ENCODE results near the gene PRPH. TPM values are rescaled to one million over a fixed set of nuclear protein-coding genes. Genes with fewer than 3 reads are reported as not detected.
"Not testable (repeated sequence)": the region's sequence is repeated elsewhere in the genome, so short reads cannot be mapped to it uniquely, and the experiment has no call there.

PRPH gene
- total RNA-seq, 3 donors from 2014 or later (not counting 1 experiment from before 2014, with no cell fraction given), result not detected

GRCh38 chr12:49277466-49277865 lies 17.5 kb upstream of the PRPH start:
- DNase-seq (no peak), ATAC-seq (no peak)
- no peak for TF ChIP-seq CTCF (IDR thresholded peaks at IDR 0.05)
- Mint-ChIP-seq H3K4me3 (no peak overlapping the region), H3K4me1 (no peaks in the 10 kb centered on the region), H3K27me3 (ENCODE audit: low read depth in 2 of 2) (peaks cover 2 to 9% of the 10 kb centered on the region in 2 donors), H3K9me3 (no peaks in the 10 kb centered on the region), H3K36me3 (no peaks in the 10 kb centered on the region), H3K27ac (no peak overlapping the region)
- H3K9me3 ChIP-seq (ENCODE audit: control insufficient read depth, insufficient read depth, low read length), result no peaks in the 10 kb centered on the region
- H3K27me3 ChIP-seq (ENCODE audit: control insufficient read depth, insufficient read depth, low read length), result no peaks in the 10 kb centered on the region
- no peaks in the 10 kb centered on the region for H3K4me1 ChIP-seq (ENCODE audit: control insufficient read depth, insufficient read depth, low read length)
- H3K27ac ChIP-seq (ENCODE audit: low read length), result no peak overlapping the region
- H3K36me3 ChIP-seq (ENCODE audit: control insufficient read depth, insufficient read depth, low read length), result peaks cover 8% of the 10 kb centered on the region
- intact Hi-C loops (cut with micrococcal nuclease), result no loop called here
- WGBS (ENCODE audit: insufficient coverage), result 86% methylated on average over 7 of the region's 7 CpGs
- H3K4me3 ChIP-seq (ENCODE audit: low read length), result no peak overlapping the region

- DNase-seq (no peak), ATAC-seq (no peak)
- H3K4me3 Mint-ChIP-seq, result no peak overlapping the region
- H3K27ac ChIP-seq (ENCODE audit: low read length), result no peak overlapping the region
- no peak overlapping the region for H3K4me3 ChIP-seq (ENCODE audit: low read length)
- H3K36me3 Mint-ChIP-seq, result no peaks in the 10 kb centered on the region
- H3K27me3 Mint-ChIP-seq (ENCODE audit: low read depth in 2 of 2), result peaks cover 3 to 9% of the 10 kb centered on the region in 2 donors
- intact Hi-C loops (cut with micrococcal nuclease), result no loop called here
- H3K27me3 ChIP-seq (ENCODE audit: control insufficient read depth, insufficient read depth, low read length), result no peaks in the 10 kb centered on the region
- H3K4me1 ChIP-seq (ENCODE audit: control insufficient read depth, insufficient read depth, low read length), result no peaks in the 10 kb centered on the region
- TF ChIP-seq CTCF (IDR thresholded peaks at IDR 0.05), result no peak
- 82% methylated on average over 7 of the region's 7 CpGs for WGBS (ENCODE audit: insufficient coverage)
- no peaks in the 10 kb centered on the region for H3K9me3 Mint-ChIP-seq
- no peak overlapping the region for H3K27ac Mint-ChIP-seq
- no peaks in the 10 kb centered on the region for H3K9me3 ChIP-seq (ENCODE audit: control insufficient read depth, insufficient read depth, low read length)
- no peaks in the 10 kb centered on the region for H3K4me1 Mint-ChIP-seq
- no peaks in the 10 kb centered on the region for H3K36me3 ChIP-seq (ENCODE audit: control insufficient read depth, insufficient read depth, low read length)
These were observed 15.2 kb upstream of the PRPH start for GRCh38 chr12:49279706-49280159.

GRCh38 chr12:49280545-49280944 lies 14.4 kb upstream of the PRPH start:
- H3K36me3 Mint-ChIP-seq; intact Hi-C loops (cut with micrococcal nuclease); H3K4me3 Mint-ChIP-seq; H3K4me3 ChIP-seq (ENCODE audit: low read length); H3K27ac Mint-ChIP-seq; H3K36me3 ChIP-seq (ENCODE audit: control insufficient read depth, insufficient read depth, low read length); ATAC-seq; H3K9me3 Mint-ChIP-seq; H3K27ac ChIP-seq (ENCODE audit: low read length); H3K4me1 Mint-ChIP-seq; DNase-seq; H3K27me3 ChIP-seq (ENCODE audit: control insufficient read depth, insufficient read depth, low read length); H3K4me1 ChIP-seq (ENCODE audit: control insufficient read depth, insufficient read depth, low read length); H3K9me3 ChIP-seq (ENCODE audit: control insufficient read depth, insufficient read depth, low read length); H3K27me3 Mint-ChIP-seq (ENCODE audit: low read depth in 2 of 2): not testable (repeated sequence)
- WGBS (ENCODE audit: insufficient coverage), result 89% methylated on average over 6 of the region's 6 CpGs

GRCh38 chr12:49282302-49282701 lies 12.6 kb upstream of the PRPH start:
- no peaks in the 10 kb centered on the region for H3K36me3 ChIP-seq (ENCODE audit: control insufficient read depth, insufficient read depth, low read length)
- no peaks in the 10 kb centered on the region for H3K27me3 ChIP-seq (ENCODE audit: control insufficient read depth, insufficient read depth, low read length)
- ATAC-seq (no peak), DNase-seq (no peak)
- intact Hi-C loops (cut with micrococcal nuclease), result no loop called here
- no peaks in the 10 kb centered on the region for H3K4me1 ChIP-seq (ENCODE audit: control insufficient read depth, insufficient read depth, low read length)
- Mint-ChIP-seq H3K9me3 (no peaks in the 10 kb centered on the region), H3K4me3 (no peak overlapping the region), H3K4me1 (no peaks in the 10 kb centered on the region), H3K27me3 (ENCODE audit: low read depth in 2 of 2) (peaks cover 11 to 20% of the 10 kb centered on the region in 2 donors), H3K36me3 (no peaks in the 10 kb centered on the region), H3K27ac (no peak overlapping the region)
- H3K4me3 ChIP-seq (ENCODE audit: low read length), result no peak overlapping the region
- WGBS (ENCODE audit: insufficient coverage), result 91% methylated on average over 4 of the region's 5 CpGs
- no peak for TF ChIP-seq CTCF (IDR thresholded peaks at IDR 0.05)
- H3K27ac ChIP-seq (ENCODE audit: low read length), result no peak overlapping the region
- no peaks in the 10 kb centered on the region for H3K9me3 ChIP-seq (ENCODE audit: control insufficient read depth, insufficient read depth, low read length)

GRCh38 chr12:49282740-49283375 lies 12.1 kb upstream of the PRPH start:
- DNase-seq; ATAC-seq; H3K4me1 Mint-ChIP-seq; H3K4me3 ChIP-seq (ENCODE audit: low read length); H3K36me3 Mint-ChIP-seq; H3K4me1 ChIP-seq (ENCODE audit: control insufficient read depth, insufficient read depth, low read length); H3K9me3 ChIP-seq (ENCODE audit: control insufficient read depth, insufficient read depth, low read length); H3K27ac Mint-ChIP-seq; intact Hi-C loops (cut with micrococcal nuclease); H3K9me3 Mint-ChIP-seq; H3K4me3 Mint-ChIP-seq; H3K27me3 ChIP-seq (ENCODE audit: control insufficient read depth, insufficient read depth, low read length); H3K36me3 ChIP-seq (ENCODE audit: control insufficient read depth, insufficient read depth, low read length); H3K27ac ChIP-seq (ENCODE audit: low read length): not testable (repeated sequence)
- WGBS (ENCODE audit: insufficient coverage), result no CpG with 5 or more reads among the region's 6 CpGs
- peaks cover 16 to 26% of the 10 kb centered on the region in 2 donors for H3K27me3 Mint-ChIP-seq (ENCODE audit: low read depth in 2 of 2)
